G401 (cell line): Measurements from ENCODE around the gene SOS1. TPM values are rescaled to one million over a fixed set of nuclear protein-coding genes. Genes with fewer than 3 reads are reported as not detected.

Experiments
- DNase-seq: peaks from one replicate; pipeline ENCODE4 v3.0.0-alpha.2; 2015; ENCODE audit warnings: low spot score
- in situ Hi-C: cut with HindIII; loops from 2 replicates; pipeline ENCODE4 v1.10.0; 2016; ENCODE audit warnings: low sequenced_read_pairs, mixed read lengths
- total RNA-seq: library from RNA; depleted of rRNA; stranded (reverse); fragments of >200 nt; shearing (Covaris generic); gene quantifications from 2 replicates; pipeline ENCODE4 v1.2.3, GENCODE V29; 2014

SOS1 gene
- total RNA-seq, 1 experiment from 2014 or later: 22.0 TPM

GRCh38 chr2:38982498-38982897, 138.4 kb downstream of the SOS1 start:
- in situ Hi-C loops: no loop called here
- no peak for DNase-seq

GRCh38 chr2:38981670-38982357, 139.0 kb downstream of the SOS1 start:
- no peak for DNase-seq
- in situ Hi-C loops: no loop called here

- in situ Hi-C loops: no loop called here
- DNase-seq: no peak
Measured at GRCh38 chr2:38981003-38981669, 139.7 kb downstream of the SOS1 start.

GRCh38 chr2:38978908-38979307, 141.9 kb downstream of the SOS1 start:
- in situ Hi-C loops: no loop called here
- no peak for DNase-seq

- DNase-seq: no peak
- in situ Hi-C loops: no loop called here
Measured at GRCh38 chr2:38978296-38978903, 142.5 kb downstream of the SOS1 start.

- no peak for DNase-seq
- in situ Hi-C loops: no loop called here
Measured at GRCh38 chr2:38977047-38977446, 143.8 kb downstream of the SOS1 start.

- in situ Hi-C loops: no loop called here
Measured at GRCh38 chr2:38975042-38975441, 145.8 kb downstream of the SOS1 start.

GRCh38 chr2:38973266-38973665, 147.6 kb downstream of the SOS1 start:
- in situ Hi-C loops: no loop called here
- no peak for DNase-seq

More at GRCh38 chr2:38975042-38975441, 145.8 kb downstream of the SOS1 start:
- DNase-seq: no peak

GRCh38 chr2:38971377-38971776, 149.5 kb downstream of the SOS1 start:
- in situ Hi-C loops: no loop called here
- DNase-seq: no peak

- no peak for DNase-seq
- in situ Hi-C loops: no loop called here
Measured at GRCh38 chr2:38968021-38968420, 152.8 kb downstream of the SOS1 start.

- no peak for DNase-seq
Measured at GRCh38 chr2:38966678-38967077, 154.2 kb downstream of the SOS1 start.

GRCh38 chr2:38966006-38966405, 154.8 kb downstream of the SOS1 start:
- in situ Hi-C loops: no loop called here
- no peak for DNase-seq

More at GRCh38 chr2:38966678-38967077, 154.2 kb downstream of the SOS1 start:
- in situ Hi-C loops: no loop called here

- in situ Hi-C loops: no loop called here
Measured at GRCh38 chr2:38960609-38961320, 160.1 kb downstream of the SOS1 start.

GRCh38 chr2:38959938-38960608, 160.8 kb downstream of the SOS1 start:
- peak; percentile 32 for DNase-seq
- in situ Hi-C loops: no loop called here

More at GRCh38 chr2:38960609-38961320, 160.1 kb downstream of the SOS1 start:
- no peak for DNase-seq

GRCh38 chr2:38959466-38959865, 161.4 kb downstream of the SOS1 start:
- in situ Hi-C loops: no loop called here
- DNase-seq: no peak

GRCh38 chr2:38957972-38958371, 162.9 kb downstream of the SOS1 start:
- no peak for DNase-seq
- in situ Hi-C loops: no loop called here

- DNase-seq: no peak
- in situ Hi-C loops: no loop called here
Measured at GRCh38 chr2:38951766-38952165, 169.1 kb downstream of the SOS1 start.

GRCh38 chr2:38948995-38949394, 171.9 kb downstream of the SOS1 start:
- in situ Hi-C loops: no loop called here
- DNase-seq: no peak

- in situ Hi-C loops: no loop called here
- DNase-seq: no peak
Measured at GRCh38 chr2:38948387-38948882, 172.4 kb downstream of the SOS1 start.
